Activated gamma-delta T cell treated with anti-CD3 and anti-CD28 coated beads, Interleukin-2, amount 50 U/mL, for 16 hours (primary cell): ENCODE data around the gene TSR1.

ENCODE experiments used
- DNase-seq: peaks from one replicate; pipeline ENCODE4 v3.0.0-alpha.2; 2020; ENCODE audit warnings: low read depth

Gene TSR1

GRCh38 chr17:2336215-2336851, at the start of gene TSR1:
TSS of gene TSR1 (minus strand) at chr17:2336457. CDS start at chr17:2336427, 30 bp downstream.
- peak; percentile 82 for DNase-seq

GRCh38 chr17:2385240-2386210, 49.3 kb upstream of the TSR1 start:
- no peak for DNase-seq

GRCh38 chr17:2384439-2385127, 48.3 kb upstream of the TSR1 start:
- DNase-seq: no peak

- DNase-seq: no peak
These were observed 47.4 kb upstream of the TSR1 start for GRCh38 chr17:2383628-2384167.

GRCh38 chr17:2380950-2381649, 44.8 kb upstream of the TSR1 start:
- DNase-seq: no peak

- DNase-seq: no peak
These were observed 44.1 kb upstream of the TSR1 start for GRCh38 chr17:2380226-2380922.

- no peak for DNase-seq
These were observed 43.4 kb upstream of the TSR1 start for GRCh38 chr17:2379489-2380225.

- DNase-seq: no peak
These were observed 42.6 kb upstream of the TSR1 start for GRCh38 chr17:2378905-2379304.

- DNase-seq: no peak
These were observed 41.4 kb upstream of the TSR1 start for GRCh38 chr17:2377659-2378058.

- no peak for DNase-seq
These were observed 39.9 kb upstream of the TSR1 start for GRCh38 chr17:2376107-2376506.

- DNase-seq: no peak
These were observed 39.1 kb upstream of the TSR1 start for GRCh38 chr17:2375406-2375805.

- no peak for DNase-seq
These were observed 38.5 kb upstream of the TSR1 start for GRCh38 chr17:2374549-2375285.

- no peak for DNase-seq
These were observed 36.9 kb upstream of the TSR1 start for GRCh38 chr17:2373179-2373578.

GRCh38 chr17:2372681-2373080, 36.4 kb upstream of the TSR1 start:
- DNase-seq: no peak

- no peak for DNase-seq
These were observed 35.9 kb upstream of the TSR1 start for GRCh38 chr17:2372180-2372579.

GRCh38 chr17:2371183-2372130, 35.2 kb upstream of the TSR1 start:
- no peak for DNase-seq

GRCh38 chr17:2370211-2370589, 33.9 kb upstream of the TSR1 start:
- DNase-seq: no peak

- DNase-seq: no peak
These were observed 33.4 kb upstream of the TSR1 start for GRCh38 chr17:2369551-2370210.
